HepG2 (cell line): Measurements from ENCODE around the gene NATD1. TPM values are rescaled to one million over a fixed set of nuclear protein-coding genes. Genes with fewer than 3 reads are reported as not detected.
"Not testable (repeated sequence)": the region's sequence is repeated elsewhere in the genome, so short reads cannot be mapped to it uniquely, and the experiment has no call there.

ENCODE experiments used
- ATAC-seq: fragments of 200-7000 bp; cut with Tn5 transposase; 3 replicates; pipeline ENCODE4 v1.9.1; 2020; ENCODE audit warnings: mild to moderate bottlenecking, moderate library complexity
- BruUV-seq: library from RNA; stranded (reverse); fragments of 400-500 nt; replicated peaks from 2 replicates; lab custom pipeline; 2021; lab: Mats Ljungman, UMichigan
- CTCF ChIA-PET: fragments of 300-600 bp; formaldehyde crosslinking; extraction: SDS; loops from one replicate; lab custom pipeline; 2021; ENCODE audit warnings: low total read pairs, inconsistent platforms, low intra/inter-chr PET ratio; lab: Yijun Ruan, JAX
- POLR2A ChIA-PET: fragments of 350-600 bp; sonication (Branson Sonifier 250); formaldehyde crosslinking; loops from one replicate; lab custom pipeline; 2020; ENCODE audit warnings: antibody characterized with exemption, inconsistent platforms; lab: Yijun Ruan, JAX
- DNase-seq: peaks from one replicate; pipeline ENCODE4 v3.0.0-alpha.2; 2015; ENCODE audit warnings: low spot score
- FAIRE-seq: peaks from 3 replicates; lab custom pipeline; 2011; peaks lifted over from hg19 to GRCh38; lab: Jason Lieb, UNC
- H2AFZ ChIP-seq: one replicate; pipeline ENCODE4 v1.6.1; 2011; ENCODE audit warnings: low read length, inconsistent platforms
- H3K27ac ChIP-seq: fragments of 300-600 bp; 3 replicates; pipeline ENCODE4 v1.8.0; 2011; ENCODE audit warnings: mixed run types, mild to moderate bottlenecking, mixed read lengths, low read length, inconsistent platforms; ENCODE audit not compliant: insufficient read depth; ENCODE audit errors: extremely low read length
- H3K27me3 ChIP-seq, 2 experiments: fragments of 200-600 bp in 1 of 2; 2 replicates in 1 of 2; 3 replicates in 1 of 2; pipeline versions ENCODE4 v1.6.0 to v1.8.0; 2011; ENCODE audit warnings: low read length in 2 of 2, mild to moderate bottlenecking in 2 of 2, moderate library complexity in 2 of 2, inconsistent platforms in 1 of 2; ENCODE audit not compliant: insufficient read depth in 2 of 2, control insufficient read depth in 1 of 2
- H3K36me3 ChIP-seq, 2 experiments: fragments of 200-600 bp in 1 of 2; replicated peaks in 1 of 2; 2 replicates in 1 of 2; 3 replicates in 1 of 2; pipeline versions ENCODE4 v1.5.1 to v1.8.0; 2011; ENCODE audit warnings: low read length in 2 of 2, inconsistent platforms in 1 of 2; ENCODE audit not compliant: insufficient read depth in 2 of 2, control insufficient read depth in 1 of 2
- H3K4me1 ChIP-seq: 2 replicates; pipeline ENCODE4 v1.5.1; 2012; ENCODE audit warnings: low read length, inconsistent platforms; ENCODE audit not compliant: insufficient read depth
- H3K4me2 ChIP-seq: 2 replicates; pipeline ENCODE4 v1.6.0; 2011; ENCODE audit warnings: low read depth, low read length, inconsistent platforms
- H3K4me3 ChIP-seq, 3 experiments: fragments of 200-600 bp in 1 of 3; sonication (generic), shearing (Covaris generic) in 1 of 3; replicated peaks in 1 of 3; 2 replicates each; pipeline ENCODE4 v1.5.1; 2011 to 2016; ENCODE audit warnings: low read length in 3 of 3, inconsistent platforms in 2 of 3, low read depth in 2 of 3, mild to moderate bottlenecking in 2 of 3, control low read depth in 1 of 3, mixed read lengths in 1 of 3; ENCODE audit not compliant: insufficient read depth in 1 of 3
- H3K79me2 ChIP-seq: one replicate; pipeline ENCODE4 v1.6.1; 2011; ENCODE audit warnings: low read length, inconsistent platforms; ENCODE audit not compliant: insufficient read depth
- H3K9ac ChIP-seq: 2 replicates; pipeline ENCODE4 v1.6.0; 2011; ENCODE audit warnings: mild to moderate bottlenecking, low read depth, low read length, inconsistent platforms; ENCODE audit not compliant: insufficient read depth
- H3K9me3 ChIP-seq: 2 replicates; pipeline ENCODE4 v1.5.1; 2012; ENCODE audit warnings: mild to moderate bottlenecking, low read length
- H4K20me1 ChIP-seq: 2 replicates; pipeline ENCODE4 v1.6.0; 2011; ENCODE audit warnings: inconsistent platforms, mild to moderate bottlenecking, low read length, moderate library complexity; ENCODE audit not compliant: insufficient read depth
- CEBPB ChIP-seq: IDR thresholded peaks from 2 replicates; pipeline ENCODE4 v1.6.1; 2011; ENCODE audit warnings: low read depth, low read length, improper control_type of control experiment, borderline replicate concordance
- CREM ChIP-seq, 2 experiments: sonication (generic) in 1 of 2; formaldehyde crosslinking in 1 of 2; IDR thresholded peaks; 2 replicates each; pipeline versions ENCODE4 v1.4.0 to v1.6.1; 2016 to 2020; ENCODE audit warnings: antibody characterized with exemption in 1 of 2, mild to moderate bottlenecking in 1 of 2, missing genetic modification reagents in 1 of 2
- MAF1 ChIP-seq: sonication (generic); formaldehyde crosslinking; IDR thresholded peaks from 2 replicates; pipeline ENCODE4 v1.5.0; 2020; ENCODE audit warnings: missing genetic modification reagents, borderline replicate concordance
- MXI1 ChIP-seq: IDR thresholded peaks from 3 replicates; pipeline ENCODE4 v1.6.1; 2012; ENCODE audit warnings: low read depth, low read length, inconsistent platforms, borderline replicate concordance
- POGZ ChIP-seq: sonication (generic); formaldehyde crosslinking; IDR thresholded peaks from 2 replicates; pipeline ENCODE4 v1.4.0; 2020; ENCODE audit warnings: mild to moderate bottlenecking, missing genetic modification reagents
- ZMYM2 ChIP-seq: sonication (generic); formaldehyde crosslinking; IDR thresholded peaks from 2 replicates; pipeline ENCODE4 v1.8.0; 2022; ENCODE audit warnings: mild to moderate bottlenecking, missing genetic modification reagents
- ZNF34 ChIP-seq: sonication (generic); formaldehyde crosslinking; IDR thresholded peaks from 2 replicates; pipeline ENCODE4 v1.4.0; 2020; ENCODE audit warnings: mild to moderate bottlenecking, missing genetic modification reagents, borderline replicate concordance
- ZNF569 ChIP-seq: sonication (generic); formaldehyde crosslinking; IDR thresholded peaks from 2 replicates; pipeline ENCODE4 v1.5.0; 2020; ENCODE audit warnings: mild to moderate bottlenecking, missing genetic modification reagents, moderate library complexity, borderline replicate concordance
- ZNF629 ChIP-seq: sonication (generic); formaldehyde crosslinking; conservative IDR thresholded peaks from 2 replicates; pipeline ENCODE4 v1.5.0; 2020; ENCODE audit warnings: missing genetic modification reagents
- WGBS: methylation state at CpG from one replicate; pipeline ENCODE4 v1.1.6; 2017; ENCODE audit warnings: low lambda C conversion rate; 5-methylcytosine and 5-hydroxymethylcytosine counted together
- in situ Hi-C: cut with HindIII; loops from 2 replicates; pipeline ENCODE4 v1.10.0; 2017; ENCODE audit warnings: low pct_unique_long_range_greater_than_20kb; ENCODE audit not compliant: extremely low pct_ligation_motif_present
- intact Hi-C: fragments of 100-400 bp; cut with micrococcal nuclease; formaldehyde crosslinking; loops from one replicate; pipeline ENCODE4 v1.10.0; 2022; ENCODE audit not compliant: unreplicated experiment
- polyA plus RNA-seq, 8 experiments: library from polyadenylated mRNA; depleted of rRNA in 3 of 8; stranded (reverse) in 7 of 8; unstranded in 1 of 8; fragments of >200 nt; fragmentation: Illumina TruSeq in 4 of 8; extraction: Trizol in 4 of 8; gene quantifications; 2 replicates each; pipeline versions ENCODE4 v1.2.1 to v1.2.3, GENCODE V29; 2011 to 2016; ENCODE audit warnings: low read depth in 4 of 8, missing spikeins in 1 of 8, mixed read lengths in 1 of 8; ENCODE audit not compliant: insufficient read depth in 1 of 8
- total RNA-seq, 5 experiments: library from RNA; depleted of rRNA; stranded (reverse); fragments of >200 nt; fragmentation: Illumina TruSeq; extraction: Trizol; gene quantifications; 2 replicates each; pipeline ENCODE4 v1.2.3, GENCODE V29; 2016; ENCODE audit warnings: low read depth in 1 of 5
- TF ChIP-seq, protein P1 (sequence below): sonication (generic); formaldehyde crosslinking; IDR thresholded peaks from 2 replicates; pipeline ENCODE4 v1.4.0; 2020; ENCODE audit warnings: missing genetic modification reagents
- TF ChIP-seq, protein P2 (sequence below): sonication (generic); formaldehyde crosslinking; IDR thresholded peaks from 2 replicates; pipeline ENCODE4 v1.9.0; 2021; ENCODE audit warnings: missing genetic modification reagents, mild to moderate bottlenecking, borderline replicate concordance

The NATD1 gene
- total and polyA plus RNA-seq, 2 of the 13 experiments (the other 11 are each of a cell fraction or from before 2014, with no cell fraction given), result 0.31 to 2.3 TPM

DNA sequence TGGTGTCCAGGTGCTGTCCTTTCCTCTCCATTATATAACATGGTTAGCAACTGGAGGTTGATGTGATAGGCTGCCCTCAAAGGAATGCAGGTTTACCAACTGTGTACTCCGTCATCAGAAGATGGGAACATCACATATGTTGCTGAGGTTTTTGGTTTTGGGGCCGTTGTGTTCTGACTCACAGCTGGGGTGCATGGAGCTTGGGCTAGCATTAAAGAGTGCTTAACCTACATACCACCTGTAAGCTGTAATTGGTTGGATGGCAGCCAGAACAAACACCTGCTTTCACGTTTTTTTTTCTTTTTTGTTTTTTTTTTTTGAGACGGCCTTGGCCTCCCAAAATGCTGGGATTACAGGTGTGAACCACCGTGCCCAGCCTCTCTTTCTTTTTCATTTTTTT lies 60.2 kb downstream of the NATD1 start (continued):
- TF ChIP-seq, protein P1, sequence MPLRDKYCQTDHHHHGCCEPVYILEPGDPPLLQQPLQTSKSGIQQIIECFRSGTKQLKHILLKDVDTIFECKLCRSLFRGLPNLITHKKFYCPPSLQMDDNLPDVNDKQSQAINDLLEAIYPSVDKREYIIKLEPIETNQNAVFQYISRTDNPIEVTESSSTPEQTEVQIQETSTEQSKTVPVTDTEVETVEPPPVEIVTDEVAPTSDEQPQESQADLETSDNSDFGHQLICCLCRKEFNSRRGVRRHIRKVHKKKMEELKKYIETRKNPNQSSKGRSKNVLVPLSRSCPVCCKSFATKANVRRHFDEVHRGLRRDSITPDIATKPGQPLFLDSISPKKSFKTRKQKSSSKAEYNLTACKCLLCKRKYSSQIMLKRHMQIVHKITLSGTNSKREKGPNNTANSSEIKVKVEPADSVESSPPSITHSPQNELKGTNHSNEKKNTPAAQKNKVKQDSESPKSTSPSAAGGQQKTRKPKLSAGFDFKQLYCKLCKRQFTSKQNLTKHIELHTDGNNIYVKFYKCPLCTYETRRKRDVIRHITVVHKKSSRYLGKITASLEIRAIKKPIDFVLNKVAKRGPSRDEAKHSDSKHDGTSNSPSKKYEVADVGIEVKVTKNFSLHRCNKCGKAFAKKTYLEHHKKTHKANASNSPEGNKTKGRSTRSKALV (CRISPR knock-in tag), result no peak
- TF ChIP-seq MXI1, result no peak

DNA sequence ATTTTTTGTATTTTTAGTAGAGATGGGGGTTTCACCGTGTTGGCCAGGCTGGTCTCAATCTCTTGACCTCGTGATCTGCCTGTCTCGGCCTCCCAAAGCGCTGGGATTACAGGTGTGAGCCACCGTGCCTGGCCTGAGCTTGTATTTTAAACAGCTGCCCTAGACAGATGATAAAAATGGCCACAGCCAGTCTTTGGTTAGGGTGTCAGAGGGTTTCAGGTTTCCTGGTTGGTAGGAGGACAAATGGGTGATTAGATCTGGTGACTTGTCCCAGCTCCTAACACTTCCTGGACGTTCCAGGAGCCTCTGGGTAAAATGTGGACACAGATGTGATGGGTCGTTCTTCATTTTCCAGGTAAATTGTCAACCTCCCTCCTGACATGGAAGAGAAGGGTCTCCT lies 60.8 kb downstream of the NATD1 start:
- H3K9ac ChIP-seq, H3K9me3 ChIP-seq, FAIRE-seq, ATAC-seq, H3K4me3 ChIP-seq, H3K27ac ChIP-seq, H3K79me2 ChIP-seq, in situ Hi-C loops, H4K20me1 ChIP-seq, BruUV-seq, POLR2A ChIA-PET, H3K4me2 ChIP-seq, H2AFZ ChIP-seq, H3K4me1 ChIP-seq, DNase-seq, H3K27me3 ChIP-seq, intact Hi-C loops, CTCF ChIA-PET: not testable (repeated sequence)
- H3K36me3 ChIP-seq, result peaks cover 4 to 30% of the 10 kb centered on the region in 2 experiments; a peak in 3 of 5 replicates
- WGBS, result 90% methylated on average over 7 of the region's 7 CpGs

DNA sequence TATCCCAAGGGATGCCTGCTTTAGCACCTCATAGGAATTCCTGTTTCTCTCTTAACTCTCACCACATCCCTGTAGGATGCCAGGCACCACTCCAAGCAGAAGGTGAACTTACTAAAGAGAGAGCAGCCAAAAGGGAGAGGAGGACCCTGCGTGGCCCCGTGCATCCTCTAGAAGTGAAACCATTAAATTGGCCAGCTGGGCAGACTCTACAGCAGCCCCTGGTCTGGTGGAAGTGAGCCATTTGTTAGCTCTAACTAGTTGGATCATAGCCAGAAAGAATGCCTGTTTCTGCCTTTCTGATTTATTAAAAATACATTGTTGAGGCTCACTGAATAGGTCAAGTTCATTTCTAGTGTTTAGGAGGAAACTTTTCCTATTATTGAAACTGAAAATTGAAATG lies 61.5 kb downstream of the NATD1 start:
- H3K27ac ChIP-seq, result no peak overlapping the region
- BruUV-seq, result no TSS peak
- intact Hi-C loops (no loop called here), in situ Hi-C loops (no loop called here)
- ATAC-seq, result no peak
- no peaks in the 10 kb centered on the region for H3K4me1 ChIP-seq
- CTCF ChIA-PET, result no interaction called here
- DNase-seq, result no peak
- 100% methylated on average over 2 of the region's 2 CpGs for WGBS
- H3K27me3 ChIP-seq, result no peaks in the 10 kb centered on the region
- peaks cover 3 to 24% of the 10 kb centered on the region in 2 experiments; a peak in 3 of 5 replicates for H3K36me3 ChIP-seq
- H3K79me2 ChIP-seq, result no peaks in the 10 kb centered on the region
- TF ChIP-seq, protein P2, sequence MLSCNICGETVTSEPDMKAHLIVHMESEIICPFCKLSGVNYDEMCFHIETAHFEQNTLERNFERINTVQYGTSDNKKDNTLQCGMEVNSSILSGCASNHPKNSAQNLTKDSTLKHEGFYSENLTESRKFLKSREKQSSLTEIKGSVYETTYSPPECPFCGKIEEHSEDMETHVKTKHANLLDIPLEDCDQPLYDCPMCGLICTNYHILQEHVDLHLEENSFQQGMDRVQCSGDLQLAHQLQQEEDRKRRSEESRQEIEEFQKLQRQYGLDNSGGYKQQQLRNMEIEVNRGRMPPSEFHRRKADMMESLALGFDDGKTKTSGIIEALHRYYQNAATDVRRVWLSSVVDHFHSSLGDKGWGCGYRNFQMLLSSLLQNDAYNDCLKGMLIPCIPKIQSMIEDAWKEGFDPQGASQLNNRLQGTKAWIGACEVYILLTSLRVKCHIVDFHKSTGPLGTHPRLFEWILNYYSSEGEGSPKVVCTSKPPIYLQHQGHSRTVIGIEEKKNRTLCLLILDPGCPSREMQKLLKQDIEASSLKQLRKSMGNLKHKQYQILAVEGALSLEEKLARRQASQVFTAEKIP (CRISPR knock-in tag), result no peak
- TF ChIP-seq ZNF569 (CRISPR knock-in tag) (no peak), POGZ (no peak), CREM (IDR thresholded peaks at IDR 0.05) (no peak), CREM (CRISPR knock-in tag; IDR thresholded peaks at IDR 0.05) (no peak), ZNF34 (CRISPR knock-in tag) (no peak), CEBPB (no peak), ZNF629 (CRISPR knock-in tag) (no peak), MAF1 (CRISPR knock-in tag) (no peak), ZMYM2 (CRISPR knock-in tag) (no peak)
- H3K9ac ChIP-seq, result no peak overlapping the region
- H3K9me3 ChIP-seq, result no peaks in the 10 kb centered on the region
- H4K20me1 ChIP-seq, result no peaks in the 10 kb centered on the region
- POLR2A ChIA-PET, result no interaction called here
- no peak overlapping the region for H2AFZ ChIP-seq
- H3K4me2 ChIP-seq, result no peak overlapping the region
- no peak overlapping the region for H3K4me3 ChIP-seq
- FAIRE-seq, result no peak
